Stimulated activated CD8-positive, alpha-beta memory T cell treated with anti-CD3 and anti-CD28 coated beads, Interleukin-7, amount 100 ng/mL, for 24 hours (primary cell): ENCODE measurements around the gene ACSM5.
"Not testable (repeated sequence)": the region's sequence is repeated elsewhere in the genome, so short reads cannot be mapped to it uniquely, and the experiment has no call there.

Experiments
- DNase-seq: peaks from one replicate; pipeline ENCODE4 v3.0.0-alpha.2; 2020; ENCODE audit warnings: low read depth

Gene ACSM5

GRCh38 chr16:20399185-20399584, 10.1 kb upstream of the ACSM5 start:
- DNase-seq = no peak

- no peak for DNase-seq
Measured at GRCh38 chr16:20401066-20401465, 8.3 kb upstream of the ACSM5 start.

- DNase-seq = no peak
Measured at GRCh38 chr16:20401475-20402016, 7.8 kb upstream of the ACSM5 start.

DNA sequence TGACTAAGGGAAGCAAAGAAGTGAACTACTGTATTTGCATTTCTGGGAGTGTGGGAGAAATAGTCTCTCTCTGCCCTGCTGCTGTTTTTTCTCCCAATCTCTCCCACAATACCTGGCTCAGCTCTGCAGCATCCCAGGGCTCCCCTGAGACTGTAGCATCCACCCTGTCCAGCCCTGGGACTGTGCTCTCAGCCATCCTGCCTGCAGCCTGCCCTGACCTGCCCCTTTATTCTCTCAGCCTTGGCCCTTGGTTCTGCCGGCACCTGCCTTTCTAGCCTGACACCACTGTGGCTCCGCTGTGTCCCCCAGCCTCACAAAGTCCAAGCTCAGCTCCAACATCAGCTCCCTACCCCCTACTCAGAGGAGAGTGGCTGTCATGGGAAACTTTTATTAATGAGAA, 6.7 kb upstream of the ACSM5 start:
- DNase-seq = no peak

DNA sequence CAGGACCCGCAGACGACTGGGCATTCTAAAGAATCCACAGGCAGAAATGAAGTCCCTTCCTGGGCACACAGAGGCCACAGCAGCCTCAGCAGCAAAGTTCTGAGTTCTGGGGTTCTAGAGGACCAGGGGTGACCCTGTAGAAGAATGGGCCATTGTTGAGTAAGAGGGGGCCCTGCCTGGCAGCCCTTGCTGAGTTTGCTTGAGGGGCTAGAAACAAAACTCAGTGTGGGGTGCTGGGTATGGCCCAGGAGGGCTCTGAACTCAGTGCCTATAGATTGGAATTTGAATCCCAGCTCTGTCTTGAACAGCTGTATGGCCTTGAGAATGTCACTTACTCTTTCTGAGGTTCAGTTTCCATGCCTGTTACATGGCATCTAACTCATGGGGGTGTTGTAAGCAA, 4.7 kb upstream of the ACSM5 start, which contains the start of gene PDILT:
Gene PDILT, minus strand, starts transcription at position 101 of the 400 bp plus-strand sequence. CDS start 5,437 bp downstream, outside the sequence.
- DNase-seq = no peak

- no peak for DNase-seq
Measured at GRCh38 chr16:20410121-20410723, 888 bp downstream of the ACSM5 start.

DNA sequence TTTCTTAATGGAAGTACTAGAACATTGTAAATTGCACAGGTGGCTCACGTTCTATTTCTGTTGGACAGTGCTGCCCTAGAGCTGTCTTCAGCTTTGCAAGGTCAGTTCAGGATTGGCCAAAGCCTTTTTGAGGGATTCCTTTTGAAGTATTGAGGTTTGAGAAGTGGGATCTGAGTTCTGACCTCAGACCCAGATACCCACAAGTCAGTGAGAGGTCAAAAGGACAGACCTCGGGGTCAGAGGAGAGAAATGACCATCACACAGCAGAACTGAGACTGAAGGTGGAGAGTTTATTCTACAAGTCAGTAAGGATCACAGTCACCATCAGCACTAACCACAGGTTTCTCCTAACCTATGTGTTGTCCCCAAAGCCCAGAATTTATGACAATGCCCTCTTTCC, 1.7 kb downstream of the ACSM5 start:
- DNase-seq = no peak

- DNase-seq = no peak
Measured at GRCh38 chr16:20415541-20415940, 6.2 kb downstream of the ACSM5 start.

- not testable (repeated sequence) for DNase-seq
Measured at GRCh38 chr16:20419093-20419492, 9.8 kb downstream of the ACSM5 start.

GRCh38 chr16:20421748-20422147, 12.4 kb downstream of the ACSM5 start:
- not testable (repeated sequence) for DNase-seq

GRCh38 chr16:20423772-20424128, 14.4 kb downstream of the ACSM5 start:
- DNase-seq = not testable (repeated sequence)

DNA sequence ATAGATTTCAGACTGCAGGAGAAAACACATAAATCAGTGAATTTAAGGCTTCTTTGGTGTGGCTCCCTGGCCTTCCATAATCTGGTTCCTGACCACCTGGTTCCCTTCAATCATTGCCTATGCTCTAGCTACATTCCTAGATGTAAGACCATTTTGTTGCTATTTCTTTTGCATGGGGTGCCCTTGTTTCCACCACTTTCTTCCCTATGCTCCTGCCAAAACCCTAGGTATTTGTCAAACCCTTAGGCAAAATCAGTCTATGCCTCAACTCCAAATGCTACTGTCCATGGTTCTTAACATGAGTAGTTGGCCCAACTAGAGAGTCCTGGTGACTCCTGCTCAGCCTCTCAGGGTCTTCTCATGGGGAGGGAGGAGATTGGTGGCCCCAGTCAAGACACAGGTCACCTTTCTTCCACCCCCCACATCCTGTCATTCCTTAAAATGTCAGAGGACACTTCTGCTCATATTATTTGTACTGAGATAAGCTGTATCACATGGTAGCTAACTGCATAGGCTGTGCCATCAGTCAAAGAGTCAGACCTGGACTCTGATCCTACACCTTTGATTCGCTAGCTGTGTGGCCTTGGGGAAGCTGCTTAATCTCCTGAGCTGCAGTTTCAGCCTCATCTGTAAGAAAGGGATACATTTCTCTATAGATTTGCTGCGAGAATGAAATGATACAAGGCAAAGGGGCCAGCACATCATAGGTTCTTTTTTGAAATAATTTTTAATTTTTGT, 15.0 kb downstream of the ACSM5 start:
- no peak for DNase-seq

DNA sequence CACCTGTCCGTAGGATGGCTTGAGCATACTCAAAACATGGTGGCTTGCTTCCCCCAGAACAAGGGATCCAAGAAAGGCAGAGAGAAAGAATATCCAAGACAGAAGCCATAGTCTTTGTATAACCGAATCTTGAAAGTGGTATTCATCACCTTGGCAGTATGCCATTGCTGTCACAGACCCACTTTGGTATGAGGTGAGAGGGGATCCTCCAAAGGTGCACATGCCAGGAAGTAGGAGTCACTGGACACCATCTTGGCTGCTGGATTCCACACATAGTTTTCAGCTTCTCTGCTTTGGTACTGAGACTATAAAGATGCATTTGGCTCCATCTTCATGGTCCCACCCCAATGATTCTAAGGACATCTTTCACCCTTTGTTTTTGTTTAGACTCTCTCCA, 18.1 kb downstream of the ACSM5 start:
- DNase-seq = not testable (repeated sequence)

GRCh38 chr16:20429499-20429898, 20.2 kb downstream of the ACSM5 start:
- DNase-seq = not testable (repeated sequence)

GRCh38 chr16:20430480-20430879, 21.1 kb downstream of the ACSM5 start:
- DNase-seq = not testable (repeated sequence)

GRCh38 chr16:20430948-20431347, 21.6 kb downstream of the ACSM5 start:
- no peak for DNase-seq

DNA sequence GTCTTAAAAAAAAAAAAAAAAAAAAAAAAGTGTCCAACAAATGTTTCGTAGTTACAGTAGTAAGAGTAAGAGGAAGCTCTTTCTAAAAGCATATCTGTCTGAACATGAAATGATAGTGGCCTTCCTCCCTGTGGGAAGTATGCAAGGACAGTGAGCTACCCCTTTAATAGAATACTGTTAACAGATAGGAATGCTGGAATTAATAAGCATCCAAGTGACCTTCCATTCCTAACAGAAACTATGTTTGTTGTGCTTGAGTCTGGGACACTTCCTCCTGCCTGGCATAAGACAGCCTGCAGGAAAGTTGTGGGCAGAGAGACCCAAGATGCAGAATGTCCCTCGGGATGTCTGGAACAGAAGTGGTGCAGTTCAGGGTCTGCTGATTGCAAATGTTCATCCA, 29.6 kb downstream of the ACSM5 start:
- DNase-seq = not testable (repeated sequence)

- not testable (repeated sequence) for DNase-seq
Measured at GRCh38 chr16:20439820-20440231, 30.5 kb downstream of the ACSM5 start.

- not testable (repeated sequence) for DNase-seq
Measured at GRCh38 chr16:20440731-20441130, 31.4 kb downstream of the ACSM5 start.

- DNase-seq = no peak
Measured at GRCh38 chr16:20441191-20441590, 31.9 kb downstream of the ACSM5 start.

GRCh38 chr16:20441859-20442258, 32.5 kb downstream of the ACSM5 start:
- DNase-seq = not testable (repeated sequence)

GRCh38 chr16:20446652-20447393, 37.5 kb downstream of the ACSM5 start:
- not testable (repeated sequence) for DNase-seq

- DNase-seq = not testable (repeated sequence)
Measured at GRCh38 chr16:20451364-20451763, 42.0 kb downstream of the ACSM5 start, which contains the start of gene ACSM2A. Gene ACSM2A (plus strand): TSS chr16:20451521. CDS start chr16:20460115, 8,594 bp downstream.
